Cardiac muscle cell (in vitro differentiated cells and primary cell): ENCODE data around the gene COG2. TPM values are rescaled to one million over a fixed set of nuclear protein-coding genes. Genes with fewer than 3 reads are reported as not detected.

ENCODE experiments used
- DNase-seq, 2 donors: peaks; one replicate each; pipeline versions ENCODE4 v3.0.0 to v3.0.0-alpha.2; 2010 to 2017; ENCODE audit warnings: low read depth in 1 of 2, low spot score in 1 of 2
- H3K27ac ChIP-seq: fragments of 200-600 bp; sonication (generic); 2 replicates; pipeline ENCODE4 v1.5.1; 2016
- H3K27me3 ChIP-seq: fragments of 200-600 bp; sonication (generic); 2 replicates; pipeline ENCODE4 v1.6.0; 2016; ENCODE audit warnings: control low read depth
- H3K36me3 ChIP-seq: fragments of 200-600 bp; sonication (generic); 2 replicates; pipeline ENCODE4 v1.5.1; 2016; ENCODE audit warnings: control low read depth
- H3K4me1 ChIP-seq: fragments of 200-600 bp; sonication (generic); 2 replicates; pipeline ENCODE4 v1.8.1; 2017; ENCODE audit warnings: low read depth, mild to moderate bottlenecking, mixed run types
- H3K4me3 ChIP-seq: fragments of 200-600 bp; sonication (generic); 2 replicates; pipeline ENCODE4 v1.5.1; 2016; ENCODE audit warnings: mild to moderate bottlenecking
- H3K9me3 ChIP-seq: fragments of 200-600 bp; sonication (generic); 2 replicates; pipeline ENCODE4 v1.5.1; 2017; ENCODE audit warnings: low read depth, mild to moderate bottlenecking, control low read depth
- polyA plus RNA-seq: library from polyadenylated mRNA; unstranded; fragments of >200 nt; fragmentation: Nextera tagmentation; extraction: Ambion mirVana; gene quantifications from 2 replicates; pipeline ENCODE4 v1.2.1, GENCODE V29; 2016
- total RNA-seq: library from RNA; depleted of rRNA; stranded (reverse); fragments of >200 nt; gene quantifications from 2 replicates; pipeline ENCODE4 v1.2.3, GENCODE V29; 2016
- TF ChIP-seq, protein P1 (sequence below): IDR thresholded peaks from 2 replicates; pipeline ENCODE4 v1.5.1; 2012; ENCODE audit warnings: low read depth, mild to moderate bottlenecking, low read length

The COG2 gene
- total and polyA plus RNA-seq, 2 experiments from 2014 or later, result 23.2 to 27.4 TPM

DNA sequence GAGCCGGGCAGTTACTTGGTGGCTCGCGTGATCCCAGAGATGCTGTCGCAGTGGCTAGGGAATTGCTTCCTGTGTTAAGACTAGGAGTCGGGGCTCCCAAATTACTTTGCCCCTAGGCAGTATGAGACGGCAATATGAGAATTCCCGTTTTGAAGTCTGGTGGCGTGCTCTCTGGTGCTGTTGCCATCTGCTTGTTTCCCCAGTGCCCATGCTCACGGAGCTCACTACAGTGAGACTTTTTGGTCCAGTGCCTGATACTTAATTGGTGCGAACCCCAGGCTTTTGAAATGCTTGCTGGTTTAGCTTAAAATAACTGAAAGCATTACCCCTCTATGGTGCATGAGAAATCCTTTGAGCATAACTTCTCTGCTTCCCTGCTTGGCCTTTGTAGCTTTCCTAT lies 49.3 kb downstream of the COG2 start:
- Histone ChIP-seq H3K27ac (no peak overlapping the region), H3K36me3 (peaks cover 38% of the 10 kb centered on the region), H3K4me1 (no peaks in the 10 kb centered on the region), H3K4me3 (no peak overlapping the region), H3K9me3 (no peaks in the 10 kb centered on the region), H3K27me3 (no peaks in the 10 kb centered on the region)
- TF ChIP-seq, protein P1, sequence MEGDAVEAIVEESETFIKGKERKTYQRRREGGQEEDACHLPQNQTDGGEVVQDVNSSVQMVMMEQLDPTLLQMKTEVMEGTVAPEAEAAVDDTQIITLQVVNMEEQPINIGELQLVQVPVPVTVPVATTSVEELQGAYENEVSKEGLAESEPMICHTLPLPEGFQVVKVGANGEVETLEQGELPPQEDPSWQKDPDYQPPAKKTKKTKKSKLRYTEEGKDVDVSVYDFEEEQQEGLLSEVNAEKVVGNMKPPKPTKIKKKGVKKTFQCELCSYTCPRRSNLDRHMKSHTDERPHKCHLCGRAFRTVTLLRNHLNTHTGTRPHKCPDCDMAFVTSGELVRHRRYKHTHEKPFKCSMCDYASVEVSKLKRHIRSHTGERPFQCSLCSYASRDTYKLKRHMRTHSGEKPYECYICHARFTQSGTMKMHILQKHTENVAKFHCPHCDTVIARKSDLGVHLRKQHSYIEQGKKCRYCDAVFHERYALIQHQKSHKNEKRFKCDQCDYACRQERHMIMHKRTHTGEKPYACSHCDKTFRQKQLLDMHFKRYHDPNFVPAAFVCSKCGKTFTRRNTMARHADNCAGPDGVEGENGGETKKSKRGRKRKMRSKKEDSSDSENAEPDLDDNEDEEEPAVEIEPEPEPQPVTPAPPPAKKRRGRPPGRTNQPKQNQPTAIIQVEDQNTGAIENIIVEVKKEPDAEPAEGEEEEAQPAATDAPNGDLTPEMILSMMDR, result no peak
- no peak for DNase-seq

DNA sequence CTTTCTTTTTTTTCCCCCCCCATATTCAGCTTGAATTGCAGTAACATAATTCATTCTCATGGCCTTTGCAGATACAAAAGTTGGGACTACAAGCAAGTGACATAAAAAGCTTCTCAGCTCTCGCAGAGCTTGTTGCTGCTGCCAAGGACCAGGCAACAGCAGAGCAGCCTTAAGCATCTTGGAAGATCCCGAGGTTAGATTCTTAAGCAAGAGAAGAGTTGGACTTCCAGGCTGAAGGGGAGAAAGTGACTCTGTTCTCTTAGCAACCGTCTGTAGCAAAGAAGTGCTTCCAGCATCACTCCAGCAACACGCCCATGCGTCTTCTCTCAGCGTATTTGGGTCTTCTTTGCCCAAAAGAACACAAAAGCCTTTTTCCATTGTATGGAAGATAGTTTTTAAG lies 50.9 kb downstream of the COG2 start:
- Histone ChIP-seq H3K36me3 (peaks cover 22% of the 10 kb centered on the region), H3K9me3 (no peaks in the 10 kb centered on the region), H3K4me1 (no peaks in the 10 kb centered on the region), H3K4me3 (no peak overlapping the region), H3K27me3 (no peaks in the 10 kb centered on the region), H3K27ac (no peak overlapping the region)
- TF ChIP-seq, protein P1, result no peak
- no peak for DNase-seq

DNA sequence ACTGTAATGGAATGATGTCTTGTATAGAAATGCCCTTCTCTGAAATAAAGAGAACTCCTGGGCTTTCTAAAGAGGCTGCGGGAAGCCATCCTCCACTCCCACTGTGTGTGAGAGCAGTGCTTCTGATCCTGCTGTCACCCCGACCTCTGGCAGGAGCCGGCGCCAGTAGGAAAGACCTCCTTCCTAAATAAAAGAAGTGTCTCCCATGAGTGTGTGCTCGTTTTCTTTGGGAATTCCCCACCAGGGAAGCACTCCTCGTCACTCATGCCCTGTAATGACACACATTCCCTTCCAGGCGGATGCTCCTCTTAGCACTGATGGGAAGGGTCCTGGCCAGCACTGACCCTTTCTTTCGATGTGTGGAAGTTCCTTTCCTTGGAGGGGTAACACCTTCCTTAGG lies 51.5 kb downstream of the COG2 start:
- peaks cover 20% of the 10 kb centered on the region for H3K36me3 ChIP-seq
- TF ChIP-seq, protein P1, result no peak
- H3K27ac ChIP-seq, result no peak overlapping the region
- H3K4me3 ChIP-seq, result no peak overlapping the region
- no peaks in the 10 kb centered on the region for H3K27me3 ChIP-seq
- no peak for DNase-seq
- no peaks in the 10 kb centered on the region for H3K4me1 ChIP-seq
- no peaks in the 10 kb centered on the region for H3K9me3 ChIP-seq

DNA sequence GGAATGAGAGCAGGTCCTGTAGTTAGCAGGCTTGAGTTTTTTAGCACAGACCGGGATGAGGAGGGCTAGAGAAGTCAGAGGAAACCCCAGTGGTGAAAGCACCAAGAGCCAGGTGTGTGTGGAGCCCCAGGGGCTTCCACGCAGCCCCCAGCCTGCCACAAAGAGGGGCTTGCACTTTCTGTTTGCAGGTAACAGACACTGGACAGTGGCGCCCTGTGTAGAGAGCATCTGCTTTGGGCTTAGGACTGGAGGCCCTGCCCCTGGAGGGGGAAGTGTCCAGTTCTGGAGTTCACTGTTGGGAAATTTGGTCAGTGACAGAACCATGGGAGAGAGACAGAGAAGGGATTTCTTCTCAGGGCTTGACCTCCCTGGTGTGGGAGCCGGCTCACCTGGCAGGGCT lies 52.2 kb downstream of the COG2 start:
- Histone ChIP-seq H3K27ac (peak overlapping the region; percentile 22), H3K36me3 (peaks cover 20% of the 10 kb centered on the region), H3K4me3 (no peak overlapping the region), H3K4me1 (no peaks in the 10 kb centered on the region), H3K9me3 (no peaks in the 10 kb centered on the region), H3K27me3 (no peaks in the 10 kb centered on the region)
- DNase-seq, result no peak
- TF ChIP-seq, protein P1, result no peak

DNA sequence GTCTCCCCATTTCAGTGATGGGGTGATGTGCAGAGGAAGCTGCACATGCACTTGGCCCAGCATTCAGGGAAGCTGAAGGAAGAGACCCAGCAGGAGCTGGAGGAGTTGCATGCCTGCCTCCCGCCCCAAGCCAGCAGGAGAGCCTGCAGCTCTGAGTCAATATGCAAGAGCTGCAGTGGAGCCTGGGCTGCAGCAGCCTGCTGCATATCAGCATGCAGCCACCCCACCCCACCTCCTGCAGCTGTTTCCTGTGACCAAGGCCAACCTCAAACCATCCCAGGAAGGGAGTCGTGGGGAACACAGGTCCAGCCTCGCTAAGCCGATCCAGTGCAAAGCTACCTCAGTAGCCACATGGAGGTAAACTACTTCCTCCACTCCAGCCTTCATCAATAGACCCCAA lies 52.7 kb downstream of the COG2 start:
- TF ChIP-seq, protein P1, result no peak
- Histone ChIP-seq H3K36me3 (peaks cover 18% of the 10 kb centered on the region), H3K27me3 (no peaks in the 10 kb centered on the region), H3K4me1 (no peaks in the 10 kb centered on the region), H3K4me3 (no peak overlapping the region), H3K27ac (peak overlapping the region; percentile 15), H3K9me3 (no peaks in the 10 kb centered on the region)
- DNase-seq, result no peak

DNA sequence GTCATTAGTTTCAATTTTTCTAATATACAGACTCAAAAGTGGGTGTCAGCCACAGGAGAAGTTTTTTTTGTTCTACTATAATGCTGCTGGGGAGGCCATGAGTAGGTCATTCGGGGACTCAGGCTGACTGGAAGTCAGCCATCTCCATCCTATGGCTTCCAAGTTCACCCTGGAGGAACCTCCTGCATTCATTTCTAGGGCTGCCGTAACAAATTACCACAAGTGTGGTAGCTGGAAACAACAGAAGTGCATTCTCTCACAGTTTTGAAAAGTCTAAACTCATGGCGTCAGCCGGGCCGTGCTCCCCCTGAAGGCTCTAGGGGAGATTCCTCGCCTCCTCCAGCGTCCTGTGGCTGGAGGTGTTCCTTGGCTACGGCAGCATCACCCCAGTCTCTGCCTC lies 53.9 kb downstream of the COG2 start:
- Histone ChIP-seq H3K36me3 (peaks cover 15% of the 10 kb centered on the region), H3K4me1 (no peaks in the 10 kb centered on the region), H3K27ac (no peak overlapping the region), H3K4me3 (no peak overlapping the region), H3K27me3 (no peaks in the 10 kb centered on the region), H3K9me3 (no peaks in the 10 kb centered on the region)
- DNase-seq, result no peak
- TF ChIP-seq, protein P1, result no peak
